Mesothelial cell of epicardium (in vitro differentiated cells): ENCODE measurements around the gene GPC6. TPM values are rescaled to one million over a fixed set of nuclear protein-coding genes. Genes with fewer than 3 reads are reported as not detected.
A peak's percentile ranks its signal among the peaks of the same experiment; 100 is the strongest.

Experiments used
- DNase-seq, 2 experiments: peaks; one replicate each; pipeline ENCODE4 v3.0.0; 2021; ENCODE audit warnings: low spot score in 2 of 2; ENCODE audit not compliant: unreplicated experiment in 2 of 2
- H3K27ac Mint-ChIP-seq: 2 replicates; pipeline ENCODE4 v1.8.0; 2021; ENCODE audit warnings: mixed read lengths
- H3K27me3 Mint-ChIP-seq: 2 replicates; pipeline ENCODE4 v1.8.0; 2021; ENCODE audit warnings: low read depth, mixed read lengths
- H3K36me3 Mint-ChIP-seq: 2 replicates; pipeline ENCODE4 v1.8.0; 2021; ENCODE audit warnings: mixed read lengths
- H3K4me1 Mint-ChIP-seq: 2 replicates; pipeline ENCODE4 v1.8.0; 2021; ENCODE audit warnings: mixed read lengths
- H3K4me3 Mint-ChIP-seq: 2 replicates; pipeline ENCODE4 v1.8.0; 2021; ENCODE audit warnings: mild to moderate bottlenecking, moderate library complexity, mixed read lengths
- H3K9me3 Mint-ChIP-seq: 2 replicates; pipeline ENCODE4 v1.8.0; 2021; ENCODE audit warnings: mixed read lengths
- CTCF ChIP-seq: fragments of 200-600 bp; sonication (generic); IDR thresholded peaks from one replicate; pipeline ENCODE4 v1.5.0; 2021; ENCODE audit warnings: antibody characterized with exemption; ENCODE audit not compliant: unreplicated experiment
- total RNA-seq: library from RNA; stranded (reverse); gene quantifications from 3 replicates; pipeline ENCODE4 v1.2.1, GENCODE V29; 2021

GPC6 gene
- total RNA-seq, 1 donor from 2014 or later, result 112 TPM

GRCh38 chr13:93882086-93882651 is 655.6 kb downstream of the GPC6 start:
- H3K9me3 Mint-ChIP-seq, result peaks cover 8% of the 10 kb centered on the region
- H3K27me3 Mint-ChIP-seq, result no peaks in the 10 kb centered on the region
- TF ChIP-seq CTCF, result no peak
- DNase-seq, result no peak
- H3K4me1 Mint-ChIP-seq, result peaks cover 2% of the 10 kb centered on the region
- H3K27ac Mint-ChIP-seq, result peak overlapping the region; percentile 61
- H3K4me3 Mint-ChIP-seq, result no peak overlapping the region
- H3K36me3 Mint-ChIP-seq, result peaks cover 12% of the 10 kb centered on the region

- H3K27me3 Mint-ChIP-seq, result no peaks in the 10 kb centered on the region
- no peak for DNase-seq
- no peak overlapping the region for H3K4me3 Mint-ChIP-seq
- H3K4me1 Mint-ChIP-seq, result no peaks in the 10 kb centered on the region
- H3K36me3 Mint-ChIP-seq, result no peaks in the 10 kb centered on the region
- no peak overlapping the region for H3K27ac Mint-ChIP-seq
- no peaks in the 10 kb centered on the region for H3K9me3 Mint-ChIP-seq
- no peak for TF ChIP-seq CTCF
These were observed 662.9 kb downstream of the GPC6 start for GRCh38 chr13:93889430-93889951.

- peaks cover 8% of the 10 kb centered on the region for H3K9me3 Mint-ChIP-seq
- no peak overlapping the region for H3K4me3 Mint-ChIP-seq
- peaks cover 20% of the 10 kb centered on the region for H3K4me1 Mint-ChIP-seq
- no peak for DNase-seq
- peaks cover 5% of the 10 kb centered on the region for H3K36me3 Mint-ChIP-seq
- no peaks in the 10 kb centered on the region for H3K27me3 Mint-ChIP-seq
- H3K27ac Mint-ChIP-seq, result peak overlapping the region; percentile 72
- TF ChIP-seq CTCF, result no peak
These were observed 673.4 kb downstream of the GPC6 start for GRCh38 chr13:93899981-93900380.

GRCh38 chr13:93900731-93901130 is 674.1 kb downstream of the GPC6 start:
- H3K4me3 Mint-ChIP-seq, result no peak overlapping the region
- H3K27me3 Mint-ChIP-seq, result no peaks in the 10 kb centered on the region
- peaks cover 8% of the 10 kb centered on the region for H3K9me3 Mint-ChIP-seq
- TF ChIP-seq CTCF, result no peak
- no peak overlapping the region for H3K27ac Mint-ChIP-seq
- DNase-seq, result no peak
- H3K4me1 Mint-ChIP-seq, result peaks cover 20% of the 10 kb centered on the region
- H3K36me3 Mint-ChIP-seq, result peaks cover 5% of the 10 kb centered on the region

GRCh38 chr13:93903909-93904308 is 677.3 kb downstream of the GPC6 start:
- no peak for DNase-seq
- Mint-ChIP-seq H3K4me1 (peaks cover 21% of the 10 kb centered on the region), H3K9me3 (peaks cover 8% of the 10 kb centered on the region), H3K36me3 (peaks cover 5% of the 10 kb centered on the region), H3K4me3 (no peak overlapping the region), H3K27me3 (no peaks in the 10 kb centered on the region), H3K27ac (no peak overlapping the region)
- TF ChIP-seq CTCF, result no peak
